OCI-LY1 (cell line): ENCODE measurements around the gene TBC1D5.

Experiments
- H2AFZ ChIP-seq: fragments of 200-600 bp; sonication (generic), shearing (Covaris generic); 2 replicates; pipeline ENCODE4 v1.6.0; 2014; ENCODE audit warnings: antibody characterized with exemption, mild to moderate bottlenecking, low read length
- H3F3A ChIP-seq: fragments of 200-600 bp; sonication (generic), shearing (Covaris generic); 2 replicates; pipeline ENCODE4 v1.6.0; 2014; ENCODE audit warnings: mild to moderate bottlenecking, antibody characterized with exemption, low read length, moderate library complexity; ENCODE audit not compliant: insufficient read depth
- H3K27ac ChIP-seq: fragments of 200-600 bp; sonication (generic); 2 replicates; pipeline ENCODE4 v1.5.1; 2014; ENCODE audit warnings: low read length, mixed run types, mild to moderate bottlenecking, low read depth; ENCODE audit not compliant: poor library complexity, severe bottlenecking
- H3K27me3 ChIP-seq: fragments of 200-600 bp; sonication (generic); 2 replicates; pipeline ENCODE4 v1.6.0; 2014; ENCODE audit warnings: antibody characterized with exemption, mild to moderate bottlenecking, low read length, moderate library complexity; ENCODE audit not compliant: insufficient read depth
- H3K36me3 ChIP-seq: fragments of 200-600 bp; sonication (generic); 2 replicates; pipeline ENCODE4 v1.6.1; 2014; ENCODE audit warnings: mild to moderate bottlenecking, antibody characterized with exemption, low read length, moderate library complexity, mixed read lengths; ENCODE audit not compliant: insufficient read depth
- H3K4me1 ChIP-seq: fragments of 200-600 bp; sonication (generic); 2 replicates; pipeline ENCODE4 v1.5.1; 2014; ENCODE audit warnings: mild to moderate bottlenecking, low read length, moderate library complexity; ENCODE audit not compliant: insufficient read depth, severe bottlenecking
- H3K4me2 ChIP-seq: fragments of 200-600 bp; sonication (generic), shearing (Covaris generic); 2 replicates; pipeline ENCODE4 v1.6.1; 2014; ENCODE audit warnings: low read length
- H3K4me3 ChIP-seq: fragments of 200-600 bp; sonication (generic); 2 replicates; pipeline ENCODE4 v1.5.1; 2014; ENCODE audit warnings: low read length, low read depth, mild to moderate bottlenecking, mixed read lengths; ENCODE audit not compliant: poor library complexity, severe bottlenecking
- H3K79me2 ChIP-seq: fragments of 200-600 bp; shearing (Covaris generic); 2 replicates; pipeline ENCODE4 v1.6.1; 2016; ENCODE audit warnings: mixed run types, low read length, mixed read lengths; ENCODE audit not compliant: insufficient read depth
- H3K9ac ChIP-seq: fragments of 200-600 bp; sonication (generic), shearing (Covaris generic); 2 replicates; pipeline ENCODE4 v1.6.1; 2014; ENCODE audit warnings: mild to moderate bottlenecking, low read length, mixed read lengths
- H3K9me2 ChIP-seq: fragments of 200-600 bp; sonication (generic), shearing (Covaris generic); 2 replicates; pipeline ENCODE4 v1.6.1; 2014; ENCODE audit warnings: low read depth, mild to moderate bottlenecking, low read length, mixed read lengths
- H3K9me3 ChIP-seq: fragments of 200-600 bp; shearing (Covaris generic); 2 replicates; pipeline ENCODE4 v1.6.1; 2014; ENCODE audit warnings: low read length, mixed read lengths
- H4K20me1 ChIP-seq: fragments of 200-600 bp; sonication (generic), shearing (Covaris generic); 2 replicates; pipeline ENCODE4 v1.6.0; 2016; ENCODE audit warnings: mild to moderate bottlenecking, low read length; ENCODE audit not compliant: insufficient read depth
- CTCF ChIP-seq: fragments of 200-600 bp; sonication (generic), shearing (Covaris generic); IDR thresholded peaks from 2 replicates; pipeline ENCODE4 v1.5.1; 2017; ENCODE audit warnings: mild to moderate bottlenecking, antibody characterized with exemption, low read length, moderate library complexity, mixed read lengths
- EZH2 ChIP-seq: fragments of 200-600 bp; sonication (generic), shearing (Covaris generic); IDR thresholded peaks from 2 replicates; pipeline ENCODE4 v1.8.0; 2017; ENCODE audit warnings: borderline replicate concordance, mixed run types, mild to moderate bottlenecking, antibody characterized with exemption, low read length, moderate library complexity, mixed read lengths

The TBC1D5 gene

GRCh38 chr3:17755836-17756235 lies 13.4 kb upstream of the TBC1D5 start:
- H3K27ac ChIP-seq: no peak overlapping the region
- H3K4me2 ChIP-seq: no peak overlapping the region
- no peaks in the 10 kb centered on the region for H3K9me3 ChIP-seq
- no peaks in the 10 kb centered on the region for H3K27me3 ChIP-seq
- no peaks in the 10 kb centered on the region for H3F3A ChIP-seq
- no peaks in the 10 kb centered on the region for H4K20me1 ChIP-seq
- H3K9me2 ChIP-seq: no peaks in the 10 kb centered on the region
- H3K79me2 ChIP-seq: no peaks in the 10 kb centered on the region
- no peak overlapping the region for H3K9ac ChIP-seq
- H3K36me3 ChIP-seq: no peaks in the 10 kb centered on the region
- H2AFZ ChIP-seq: no peak overlapping the region
- TF ChIP-seq EZH2 (no peak), CTCF (no peak)
- peaks cover 7% of the 10 kb centered on the region for H3K4me1 ChIP-seq
- no peak overlapping the region for H3K4me3 ChIP-seq

GRCh38 chr3:17753632-17753992 lies 11.2 kb upstream of the TBC1D5 start:
- Histone ChIP-seq H4K20me1 (no peaks in the 10 kb centered on the region), H3K27ac (no peak overlapping the region), H2AFZ (no peak overlapping the region), H3K4me1 (peaks cover 17% of the 10 kb centered on the region), H3K4me3 (no peak overlapping the region), H3K36me3 (no peaks in the 10 kb centered on the region), H3F3A (no peaks in the 10 kb centered on the region), H3K9me2 (no peaks in the 10 kb centered on the region), H3K4me2 (no peak overlapping the region), H3K79me2 (no peaks in the 10 kb centered on the region), H3K27me3 (no peaks in the 10 kb centered on the region), H3K9ac (no peak overlapping the region), H3K9me3 (no peaks in the 10 kb centered on the region)
- TF ChIP-seq CTCF (no peak), EZH2 (no peak)

GRCh38 chr3:17752876-17753631 lies 10.6 kb upstream of the TBC1D5 start:
- Histone ChIP-seq H3K36me3 (no peaks in the 10 kb centered on the region), H3F3A (no peaks in the 10 kb centered on the region), H3K79me2 (no peaks in the 10 kb centered on the region), H3K9ac (no peak overlapping the region), H3K9me2 (no peaks in the 10 kb centered on the region), H4K20me1 (no peaks in the 10 kb centered on the region), H3K4me1 (peaks cover 17% of the 10 kb centered on the region), H3K4me3 (no peak overlapping the region), H3K4me2 (no peak overlapping the region), H2AFZ (no peak overlapping the region), H3K27me3 (no peaks in the 10 kb centered on the region), H3K9me3 (no peaks in the 10 kb centered on the region), H3K27ac (no peak overlapping the region)
- TF ChIP-seq EZH2: no peak
- TF ChIP-seq CTCF: no peak
